ENCODE measurements around the gene DOC2B.
"Not testable (repeated sequence)": the region's sequence is repeated elsewhere in the genome, so short reads cannot be mapped to it uniquely, and the experiment has no call there.

The DOC2B gene

GRCh38 chr17:143785-144281 is 37.6 kb downstream of the DOC2B start:
- DNase-seq = peak; percentile 80

- no peak for DNase-seq
Observed at GRCh38 chr17:142876-143784, 38.3 kb downstream of the DOC2B start.

- DNase-seq = peak in 1 of 2 donors; percentile 6
Observed at GRCh38 chr17:142102-142661, 39.3 kb downstream of the DOC2B start.

GRCh38 chr17:139401-140205 is 41.8 kb downstream of the DOC2B start:
- not testable (repeated sequence) for DNase-seq

- not testable (repeated sequence) for DNase-seq
Observed at GRCh38 chr17:137166-137807, 44.2 kb downstream of the DOC2B start, which contains the start of gene SCGB1C2. TSS of gene SCGB1C2 (plus strand) at chr17:137569. CDS start at chr17:137591, 22 bp downstream.

- DNase-seq = not testable (repeated sequence)
Observed at GRCh38 chr17:136531-136930, 44.9 kb downstream of the DOC2B start.

GRCh38 chr17:135895-136294 is 45.6 kb downstream of the DOC2B start:
- not testable (repeated sequence) for DNase-seq

GRCh38 chr17:135022-135421 is 46.4 kb downstream of the DOC2B start:
- DNase-seq = not testable (repeated sequence)

- DNase-seq = not testable (repeated sequence)
Observed at GRCh38 chr17:134332-134785, 47.1 kb downstream of the DOC2B start.

GRCh38 chr17:133932-134331 is 47.5 kb downstream of the DOC2B start:
- DNase-seq = not testable (repeated sequence)

- not testable (repeated sequence) for DNase-seq
Observed at GRCh38 chr17:118339-118917, 63.0 kb downstream of the DOC2B start.

GRCh38 chr17:113111-113510 is 68.3 kb downstream of the DOC2B start:
- DNase-seq = peak in 1 of 2 donors; percentile 2
